Left ventricle myocardium inferior (tissue), 1 donor: ENCODE data around the gene SLC66A1. TPM values are rescaled to one million over a fixed set of nuclear protein-coding genes. Genes with fewer than 3 reads are reported as not detected.
"Not testable (repeated sequence)": the region's sequence is repeated elsewhere in the genome, so short reads cannot be mapped to it uniquely, and the experiment has no call there.

Experiments used
- DNase-seq: peaks from one replicate; pipeline ENCODE4 v3.0.0-alpha.2; 2020
- H3K27ac ChIP-seq: fragments of 200-600 bp; replicated peaks from 2 replicates; pipeline ENCODE4 v1.8.0; 2021
- H3K27me3 ChIP-seq: fragments of 200-600 bp; 2 replicates; pipeline ENCODE4 v1.8.0; 2021; ENCODE audit warnings: low read depth
- H3K36me3 ChIP-seq: fragments of 200-600 bp; 2 replicates; pipeline ENCODE4 v1.8.0; 2021
- H3K4me1 ChIP-seq: fragments of 200-600 bp; 2 replicates; pipeline ENCODE4 v1.8.0; 2021
- H3K4me3 ChIP-seq: fragments of 200-600 bp; 2 replicates; pipeline ENCODE4 v1.8.0; 2021; ENCODE audit warnings: mild to moderate bottlenecking, moderate library complexity
- H3K9me3 ChIP-seq: fragments of 200-600 bp; replicated peaks from 2 replicates; pipeline ENCODE4 v1.8.0; 2021
- CTCF ChIP-seq: fragments of 200-600 bp; IDR thresholded peaks from 2 replicates; pipeline ENCODE4 v1.8.0; 2021; ENCODE audit warnings: antibody characterized with exemption, mild to moderate bottlenecking, borderline replicate concordance
- intact Hi-C: fragments of 100-400 bp; cut with micrococcal nuclease; formaldehyde crosslinking; loops from one replicate; pipeline ENCODE4 v1.11.0; 2022
- total RNA-seq: library from RNA; stranded (reverse); fragmentation: NEBNext Ultra II Directional; extraction: Animal tissue kit (Norgen Biotek cat#: 25700); gene quantifications from one replicate; pipeline ENCODE4 v1.2.1, GENCODE V29; 2021
- donor health status: DM: no; HTN: yes; CAD: no; lungs with severe emphysema.

The SLC66A1 gene
- total RNA-seq, 1 donor from 2014 or later: 5.8 TPM

GRCh38 chr1:19273106-19273843 lies 38.9 kb upstream of the SLC66A1 start:
- H3K4me1 ChIP-seq: no peaks in the 10 kb centered on the region
- DNase-seq: no peak
- no peaks in the 10 kb centered on the region for H3K36me3 ChIP-seq
- H3K27me3 ChIP-seq: peaks cover 19% of the 10 kb centered on the region
- intact Hi-C loops: no loop called here
- H3K27ac ChIP-seq: no peak overlapping the region
- H3K4me3 ChIP-seq: peak overlapping the region; percentile 48
- TF ChIP-seq CTCF: no peak
- peaks cover 35% of the 10 kb centered on the region for H3K9me3 ChIP-seq

- H3K4me1 ChIP-seq, DNase-seq, H3K27ac ChIP-seq, H3K36me3 ChIP-seq, intact Hi-C loops: not testable (repeated sequence)
- H3K9me3 ChIP-seq: peaks cover 35% of the 10 kb centered on the region
- H3K4me3 ChIP-seq: peak overlapping the region; percentile 48
- peaks cover 19% of the 10 kb centered on the region for H3K27me3 ChIP-seq
Measured at GRCh38 chr1:19273844-19274531, 38.1 kb upstream of the SLC66A1 start.

- Histone ChIP-seq H3K36me3 (no peaks in the 10 kb centered on the region), H3K27me3 (peaks cover 19% of the 10 kb centered on the region), H3K9me3 (peaks cover 35% of the 10 kb centered on the region), H3K4me3 (no peak overlapping the region), H3K27ac (no peak overlapping the region), H3K4me1 (no peaks in the 10 kb centered on the region)
- DNase-seq: no peak
- intact Hi-C loops: no loop called here
- TF ChIP-seq CTCF: no peak
Measured at GRCh38 chr1:19274636-19275035, 37.5 kb upstream of the SLC66A1 start.

GRCh38 chr1:19283891-19284290 lies 28.2 kb upstream of the SLC66A1 start:
- Histone ChIP-seq H3K27me3 (no peaks in the 10 kb centered on the region), H3K9me3 (no peaks in the 10 kb centered on the region), H3K27ac (no peak overlapping the region), H3K4me3 (no peak overlapping the region), H3K36me3 (no peaks in the 10 kb centered on the region), H3K4me1 (peaks cover 7% of the 10 kb centered on the region)
- intact Hi-C loops: no loop called here
- no peak for DNase-seq
- TF ChIP-seq CTCF: no peak

DNA sequence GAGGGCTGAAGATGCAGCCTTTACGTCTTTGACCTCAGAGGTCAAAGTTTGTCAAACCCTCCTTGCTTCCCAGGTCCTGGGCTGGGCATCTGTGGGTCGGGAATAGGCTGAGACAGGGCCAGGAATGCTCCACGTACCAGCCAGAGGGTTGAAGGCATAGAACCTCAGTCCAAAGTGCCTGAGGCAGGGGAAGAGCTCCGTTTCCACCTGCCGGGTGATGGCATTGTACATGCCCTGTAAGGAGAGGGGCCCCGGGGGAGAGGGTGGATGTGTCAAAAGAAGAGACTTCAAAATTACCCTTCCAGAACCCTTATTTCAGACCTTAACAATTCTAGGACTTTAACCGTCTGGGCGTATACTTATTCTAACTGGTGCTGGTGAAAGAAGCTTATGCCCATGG lies 27.2 kb upstream of the SLC66A1 start:
- peaks cover 17% of the 10 kb centered on the region for H3K4me1 ChIP-seq
- TF ChIP-seq CTCF: no peak
- no peaks in the 10 kb centered on the region for H3K36me3 ChIP-seq
- H3K4me3 ChIP-seq: no peak overlapping the region
- H3K9me3 ChIP-seq: no peaks in the 10 kb centered on the region
- intact Hi-C loops: no loop called here
- H3K27me3 ChIP-seq: no peaks in the 10 kb centered on the region
- DNase-seq: no peak
- H3K27ac ChIP-seq: no peak overlapping the region

- H3K27me3 ChIP-seq, H3K27ac ChIP-seq, H3K36me3 ChIP-seq, intact Hi-C loops, DNase-seq, H3K9me3 ChIP-seq, H3K4me3 ChIP-seq: not testable (repeated sequence)
- peaks cover 17% of the 10 kb centered on the region for H3K4me1 ChIP-seq
Measured at GRCh38 chr1:19285366-19285765, 26.8 kb upstream of the SLC66A1 start.

GRCh38 chr1:19285807-19286206 lies 26.3 kb upstream of the SLC66A1 start:
- H3K4me1 ChIP-seq: peaks cover 17% of the 10 kb centered on the region
- H3K36me3 ChIP-seq, H3K27me3 ChIP-seq, DNase-seq, H3K27ac ChIP-seq, H3K9me3 ChIP-seq, H3K4me3 ChIP-seq, intact Hi-C loops: not testable (repeated sequence)
